ENCODE measurements around the gene PROC.
"Not testable (repeated sequence)": the region's sequence is repeated elsewhere in the genome, so short reads cannot be mapped to it uniquely, and the experiment has no call there.

PROC gene

DNA sequence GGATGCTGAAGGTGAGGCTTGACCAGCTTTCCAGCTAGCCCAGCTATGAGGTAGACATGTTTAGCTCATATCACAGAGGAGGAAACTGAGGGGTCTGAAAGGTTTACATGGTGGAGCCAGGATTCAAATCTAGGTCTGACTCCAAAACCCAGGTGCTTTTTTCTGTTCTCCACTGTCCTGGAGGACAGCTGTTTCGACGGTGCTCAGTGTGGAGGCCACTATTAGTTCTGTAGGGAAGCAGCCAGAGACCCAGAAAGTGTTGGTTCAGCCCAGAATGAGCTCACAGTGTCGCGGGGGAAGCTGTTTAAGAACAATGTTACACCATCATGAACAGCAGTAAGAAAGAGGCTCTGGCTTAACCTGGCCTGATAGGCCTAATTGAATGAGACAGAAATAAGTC, 11.1 kb downstream of the PROC start:
- no peak for DNase-seq

DNA sequence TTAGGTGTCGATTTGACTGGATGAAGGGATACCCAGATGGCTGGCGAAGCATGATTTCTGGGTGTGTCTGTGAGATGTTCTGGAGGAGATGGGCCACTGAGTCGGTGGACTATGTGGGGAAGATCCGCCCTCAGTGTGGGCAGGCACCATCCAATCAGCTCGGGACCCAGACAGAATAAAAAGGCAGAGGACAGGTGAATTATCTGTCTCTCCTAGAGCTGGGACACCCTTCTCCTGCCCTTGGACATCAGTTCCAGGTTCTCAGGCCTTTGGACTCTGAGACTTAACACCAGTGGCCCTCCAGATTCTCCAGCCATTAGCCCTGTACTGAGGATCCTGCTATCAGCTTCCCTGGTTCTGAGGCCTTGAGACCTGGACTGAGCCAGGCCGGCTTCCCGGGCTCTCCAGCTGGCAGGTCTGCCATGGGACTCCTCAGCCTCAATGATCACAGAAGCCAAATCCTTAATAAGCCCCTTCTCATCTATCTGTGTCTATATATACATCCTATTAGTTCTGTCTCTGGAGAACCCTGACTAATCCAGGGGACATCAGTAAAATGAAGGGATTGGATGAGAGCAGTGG, 11.7 kb downstream of the PROC start:
- no peak for DNase-seq

DNA sequence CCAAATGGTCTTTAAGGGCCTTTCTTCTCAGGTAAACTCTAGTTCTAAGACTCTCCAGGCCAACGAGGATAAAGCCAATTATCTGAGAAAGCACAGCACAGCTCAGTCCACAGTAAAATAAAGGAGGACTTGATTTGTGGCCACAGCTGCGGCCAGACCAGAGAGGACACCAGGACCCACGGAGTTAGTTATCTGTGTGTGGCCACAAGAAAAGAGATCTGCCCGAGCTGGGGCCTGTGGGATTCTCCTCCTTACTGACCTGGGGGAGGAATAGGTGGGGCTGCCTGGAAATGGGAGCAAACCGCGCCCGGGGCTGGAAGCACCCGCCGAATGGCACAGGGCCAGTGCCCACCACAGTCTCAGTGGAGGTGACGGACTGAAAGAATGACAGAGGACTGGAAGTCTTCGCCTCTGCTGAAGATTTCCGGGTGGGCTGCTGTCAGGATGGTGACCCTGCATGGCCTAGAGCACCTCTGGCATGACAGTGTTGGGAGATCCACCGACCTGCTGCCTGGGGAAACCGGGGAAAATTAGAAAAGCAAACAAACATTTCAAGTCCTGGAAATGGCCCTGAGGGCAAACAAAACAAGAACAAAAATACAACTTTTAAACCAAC, 13.3 kb downstream of the PROC start:
- no peak for DNase-seq

DNA sequence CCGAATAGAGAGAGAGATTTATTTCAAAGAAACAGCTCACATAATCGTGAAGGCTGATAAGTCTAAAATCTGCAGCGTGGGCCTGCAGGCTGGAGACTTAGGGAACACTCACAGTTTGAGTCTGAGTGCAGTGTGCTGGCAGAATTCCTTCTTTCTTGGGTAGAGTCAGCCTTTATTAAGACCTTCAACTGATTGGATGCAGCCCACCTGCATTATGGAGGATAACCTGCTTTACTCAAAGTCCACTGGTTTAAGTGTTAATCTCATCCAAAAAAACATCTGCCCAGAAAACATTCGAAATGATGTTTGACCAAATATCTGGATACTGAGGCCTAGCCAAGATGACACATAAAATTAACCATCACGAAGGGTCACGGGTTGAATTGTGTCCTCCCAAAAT, 16.3 kb downstream of the PROC start:
- DNase-seq: no peak

DNA sequence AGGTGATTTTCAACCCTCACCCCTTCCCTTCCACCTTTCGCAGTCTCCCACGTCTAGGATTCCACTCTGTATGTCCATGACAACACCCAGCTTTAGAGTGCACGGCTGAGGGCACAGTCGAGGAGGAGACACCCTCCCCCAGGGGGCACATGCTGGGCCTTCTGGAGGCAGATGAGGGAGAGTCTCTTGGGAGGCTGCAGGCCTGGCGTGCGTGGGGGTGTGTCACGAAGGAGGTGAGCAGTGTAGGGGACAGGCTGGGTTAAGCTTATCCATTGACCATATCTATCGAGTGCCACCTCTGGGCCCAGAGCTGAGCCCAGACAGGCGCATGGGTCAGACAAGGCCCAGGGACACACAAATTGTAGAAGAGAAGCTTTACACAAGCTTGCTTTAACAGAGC, 18.8 kb downstream of the PROC start:
- DNase-seq: no peak

DNA sequence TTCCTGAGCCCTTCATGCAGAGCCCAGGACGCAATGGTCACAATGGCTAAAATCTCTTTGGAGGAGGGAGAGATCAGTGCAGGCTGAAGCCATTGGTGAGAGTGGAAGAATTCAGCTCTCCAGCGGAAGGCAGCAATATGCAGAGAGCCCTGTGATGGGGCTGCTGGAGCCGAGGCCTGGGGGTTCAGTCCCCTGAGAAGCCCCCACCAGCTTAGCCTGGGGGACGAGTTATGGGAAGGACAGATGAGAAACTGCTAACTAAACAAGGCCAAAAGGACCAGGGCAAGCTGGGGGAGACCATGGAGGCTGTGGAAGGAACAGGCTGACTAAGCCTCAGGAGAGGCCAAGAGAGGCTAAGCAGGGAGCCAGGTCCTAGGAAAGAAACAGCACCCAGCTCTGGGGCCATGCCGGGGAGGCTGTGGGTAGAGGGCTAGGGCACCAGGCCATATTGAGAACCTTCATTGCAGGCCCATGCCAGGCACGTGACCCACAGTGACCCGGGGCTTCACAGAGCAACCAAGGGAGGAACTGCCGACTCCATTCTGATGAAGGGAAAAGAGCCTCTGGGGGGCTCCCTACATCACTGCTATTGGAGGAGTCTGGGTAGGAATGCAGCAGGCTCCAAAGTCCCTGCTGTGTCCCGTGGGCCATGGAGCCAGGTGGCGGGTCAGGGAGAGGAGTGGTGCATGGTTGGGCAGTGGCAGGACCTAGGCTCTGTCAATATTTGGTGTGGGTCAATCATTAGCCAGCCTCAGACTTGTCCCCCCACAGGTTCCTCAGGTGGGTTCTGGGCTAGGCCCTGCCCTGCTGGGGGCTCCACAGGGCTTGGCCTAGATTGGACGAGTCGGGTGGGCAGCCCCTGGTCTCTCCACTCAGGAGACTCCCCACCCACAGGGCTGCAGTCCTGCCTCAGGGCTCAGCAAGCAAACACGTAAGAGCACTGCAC, 19.8 kb downstream of the PROC start:
- DNase-seq: no peak

DNA sequence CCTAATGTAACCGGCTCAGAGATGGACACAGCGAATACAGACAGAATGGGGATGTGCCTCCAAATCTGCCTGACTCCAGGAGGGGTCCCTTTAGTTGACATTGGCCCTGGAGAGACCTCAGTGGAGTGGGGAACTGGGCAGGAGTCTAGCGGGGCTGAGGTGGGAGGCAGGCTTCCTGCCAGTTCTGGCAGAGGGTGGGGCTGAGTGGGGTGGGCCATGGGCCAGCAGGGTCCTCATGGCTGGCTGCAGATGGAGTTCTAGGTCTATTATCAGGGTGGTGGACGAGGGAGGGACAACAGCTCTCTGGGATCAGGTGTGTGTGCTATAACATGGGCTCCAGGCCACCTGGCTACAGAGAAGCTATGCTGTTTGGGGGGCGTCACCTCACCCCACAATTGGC, 21.1 kb downstream of the PROC start:
- DNase-seq: no peak

DNA sequence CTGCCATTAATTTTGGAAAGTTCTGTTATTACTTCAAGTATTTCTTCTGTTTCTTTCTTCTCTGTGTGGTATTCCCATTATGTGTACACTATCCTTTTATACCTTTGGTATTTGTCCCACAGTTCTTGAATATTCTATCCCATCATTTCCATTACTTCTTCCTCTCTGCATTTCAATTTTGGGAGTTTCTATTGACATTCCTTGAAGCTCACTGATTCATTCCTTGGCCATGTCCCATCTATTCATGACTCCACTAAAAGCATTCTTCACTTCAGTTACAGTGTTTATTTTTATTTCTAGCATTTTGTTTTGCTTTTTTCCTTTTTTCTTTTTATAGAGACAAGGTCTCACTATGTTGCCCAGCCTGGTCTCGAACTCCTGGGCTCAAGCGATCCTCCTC, 30.3 kb downstream of the PROC start:
- DNase-seq: no peak

DNA sequence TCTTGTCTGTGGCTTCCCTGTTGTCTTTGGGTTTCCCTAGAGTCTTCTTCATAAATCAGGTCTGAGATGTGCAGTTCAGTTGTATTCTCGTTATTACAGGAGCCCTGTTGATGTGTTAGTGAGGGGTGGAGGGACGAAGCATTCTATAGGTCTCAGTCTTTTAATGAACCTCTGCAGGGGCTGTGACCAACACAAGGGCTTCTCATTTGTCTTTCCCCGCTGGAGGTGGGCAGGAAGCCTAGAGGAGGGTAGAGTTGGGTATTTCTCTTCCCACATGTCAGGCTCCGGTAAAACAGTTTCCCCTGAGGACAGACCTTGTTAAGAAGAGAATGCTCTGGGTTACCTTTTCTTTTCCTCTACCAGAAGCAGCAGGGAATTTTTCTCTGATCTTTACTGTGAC, 31.2 kb downstream of the PROC start:
- DNase-seq: no peak

DNA sequence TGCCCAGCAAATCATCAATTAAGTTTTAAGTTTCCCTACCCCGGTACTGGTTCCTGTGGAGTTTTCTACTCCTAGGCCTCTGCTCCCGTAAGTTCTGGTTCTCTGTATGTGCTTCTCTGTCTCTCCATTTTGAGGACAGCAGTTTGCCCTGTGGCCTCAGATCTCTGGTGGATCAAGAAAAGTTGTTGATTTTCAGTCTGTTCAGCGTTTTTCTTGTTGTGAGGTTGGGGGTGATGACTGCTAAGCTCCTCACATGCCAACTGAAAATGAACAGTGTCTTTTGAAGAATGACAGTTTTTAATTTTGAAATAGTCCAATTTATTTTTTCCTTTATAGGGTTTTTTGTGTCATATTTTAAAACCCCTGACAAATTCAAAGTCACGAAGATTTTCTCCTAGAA, 31.7 kb downstream of the PROC start:
- DNase-seq: no peak

DNA sequence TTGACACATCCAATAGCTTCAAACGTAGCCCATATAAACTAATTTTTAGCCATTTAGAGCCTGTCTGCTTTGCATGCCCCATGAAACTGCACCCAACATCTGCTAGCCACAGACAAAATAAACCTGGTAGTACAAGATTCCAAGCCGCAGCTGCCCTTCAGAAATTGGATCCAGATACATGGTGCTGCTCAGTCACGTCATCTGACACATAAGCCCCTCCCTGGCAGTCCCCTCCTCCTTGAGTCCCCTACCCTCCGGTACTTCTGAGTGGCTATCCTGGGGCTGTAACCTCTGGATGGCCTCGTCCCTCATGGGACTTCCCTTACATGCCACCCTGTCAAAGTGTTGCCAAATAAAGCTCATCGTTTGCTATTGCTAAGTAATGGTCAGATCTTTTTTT, 33.8 kb downstream of the PROC start:
- no peak for DNase-seq

DNA sequence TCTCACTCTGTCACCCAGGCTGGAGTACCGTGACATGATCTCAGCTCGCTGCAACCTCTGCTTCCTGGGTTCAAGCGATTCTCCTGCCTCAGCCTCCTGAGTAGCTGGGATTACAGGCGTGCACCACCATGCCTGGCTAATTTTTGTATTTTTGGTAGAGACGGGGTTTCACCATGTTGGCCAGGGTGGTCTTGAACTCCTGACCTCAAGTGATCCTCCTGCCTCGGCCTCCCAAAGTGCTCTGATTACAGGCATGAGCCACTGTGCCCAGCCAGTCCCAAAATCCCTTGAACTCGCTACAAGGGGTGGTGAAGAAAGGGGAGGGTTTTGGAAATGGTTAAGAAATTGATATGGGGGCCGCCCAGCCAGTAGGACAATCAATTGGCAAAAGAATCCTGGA, 34.2 kb downstream of the PROC start:
- DNase-seq: not testable (repeated sequence)

DNA sequence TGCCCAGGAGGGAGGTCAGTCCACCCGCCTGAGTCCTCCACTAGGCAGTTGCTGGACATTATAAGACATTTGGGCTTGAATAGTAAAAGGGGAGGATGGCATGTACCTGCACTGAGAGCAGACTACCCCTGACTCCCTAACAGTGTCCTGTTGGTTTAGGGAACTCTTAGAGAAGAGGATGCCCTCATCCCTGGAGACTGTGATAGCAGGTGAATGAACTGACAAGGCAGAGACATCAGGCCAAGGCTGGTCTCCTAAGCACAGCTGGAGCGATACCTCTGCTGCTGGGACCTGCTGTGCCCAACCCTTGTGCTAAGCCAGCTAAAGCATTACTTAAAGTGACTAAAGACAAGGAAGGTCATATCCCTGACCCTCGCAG, 34.8 kb downstream of the PROC start:
- DNase-seq: no peak

DNA sequence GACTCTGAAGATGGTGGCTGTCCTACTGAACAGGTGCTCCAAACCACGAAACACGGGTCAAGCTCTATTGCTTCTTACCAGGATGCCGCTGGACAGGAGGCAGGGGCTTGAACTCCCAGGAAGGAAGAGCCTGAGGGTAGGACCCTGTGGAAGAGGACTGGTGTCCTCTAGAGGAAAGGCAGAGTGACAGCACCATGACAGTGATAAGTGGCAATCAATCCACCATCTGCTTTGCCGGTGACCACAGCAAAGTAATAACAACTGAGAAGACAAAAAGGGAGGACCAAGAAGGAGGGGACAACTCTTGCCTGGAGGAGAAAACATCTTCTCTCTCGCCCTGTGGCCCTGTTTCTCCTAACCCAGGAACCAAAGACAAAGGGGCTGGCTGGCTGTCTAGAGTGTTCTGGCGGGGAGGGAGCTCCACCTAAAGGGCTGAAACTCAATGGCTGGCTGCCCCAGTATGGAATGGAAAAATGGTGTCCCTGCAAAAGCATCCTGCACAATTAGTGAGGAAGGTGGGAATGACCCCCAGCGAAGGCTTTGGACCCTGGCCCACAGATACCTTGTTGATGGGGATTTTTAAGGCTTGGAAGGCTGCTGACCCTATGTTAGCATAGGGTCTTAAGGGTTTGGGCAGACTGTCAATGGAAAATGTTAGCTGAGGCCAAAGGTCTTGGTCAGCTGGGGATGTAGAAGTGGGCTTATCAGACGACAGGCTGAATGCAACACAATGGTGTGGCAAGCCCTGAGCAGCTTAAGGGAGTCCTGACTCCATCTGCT, 35.4 kb downstream of the PROC start:
- no peak for DNase-seq

DNA sequence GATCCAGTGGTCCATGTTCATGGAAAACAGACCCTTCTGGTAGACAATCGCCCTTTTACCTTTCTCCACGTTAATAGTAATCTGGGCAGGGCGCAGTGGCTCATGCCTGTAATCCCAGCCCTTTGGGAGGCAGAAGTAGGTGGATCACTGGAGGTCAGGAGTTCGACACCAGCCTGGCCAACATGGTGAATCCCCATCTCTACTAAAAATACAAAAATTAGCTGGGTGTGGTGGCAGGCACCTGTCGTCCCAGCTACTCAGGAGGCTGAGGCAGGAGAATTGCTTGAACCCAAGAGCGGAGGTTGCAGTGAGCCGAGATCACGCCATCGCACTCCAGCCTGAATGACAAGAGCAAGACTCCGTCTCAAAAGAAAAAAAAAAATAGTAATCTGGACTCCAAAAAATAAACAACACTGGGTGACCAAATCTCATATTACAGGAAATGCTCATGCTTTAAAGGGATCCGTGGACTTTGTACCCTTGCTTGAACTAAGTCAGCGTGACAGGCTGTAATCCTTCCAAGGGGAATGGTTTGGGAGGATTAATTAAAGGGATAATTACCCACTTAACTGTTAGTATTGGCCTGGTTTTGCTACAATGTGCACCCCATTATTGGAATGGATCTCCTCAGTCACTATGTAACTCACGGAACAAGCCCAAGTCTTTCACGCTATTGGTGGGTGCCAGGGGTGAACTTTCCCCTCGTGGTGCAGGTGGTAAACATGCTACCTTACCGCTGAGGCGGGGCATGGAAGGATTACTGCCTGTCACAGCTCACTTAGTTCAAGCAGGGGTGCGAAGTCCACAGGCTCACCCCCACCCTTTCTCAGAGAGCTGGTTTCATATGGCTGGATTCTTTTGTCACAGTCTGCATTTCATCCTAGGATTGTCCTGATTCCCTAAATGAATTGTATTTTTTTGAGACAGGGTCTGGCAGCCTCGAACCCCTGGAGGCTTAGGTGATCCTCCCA, 36.7 kb downstream of the PROC start:
- DNase-seq: no peak

DNA sequence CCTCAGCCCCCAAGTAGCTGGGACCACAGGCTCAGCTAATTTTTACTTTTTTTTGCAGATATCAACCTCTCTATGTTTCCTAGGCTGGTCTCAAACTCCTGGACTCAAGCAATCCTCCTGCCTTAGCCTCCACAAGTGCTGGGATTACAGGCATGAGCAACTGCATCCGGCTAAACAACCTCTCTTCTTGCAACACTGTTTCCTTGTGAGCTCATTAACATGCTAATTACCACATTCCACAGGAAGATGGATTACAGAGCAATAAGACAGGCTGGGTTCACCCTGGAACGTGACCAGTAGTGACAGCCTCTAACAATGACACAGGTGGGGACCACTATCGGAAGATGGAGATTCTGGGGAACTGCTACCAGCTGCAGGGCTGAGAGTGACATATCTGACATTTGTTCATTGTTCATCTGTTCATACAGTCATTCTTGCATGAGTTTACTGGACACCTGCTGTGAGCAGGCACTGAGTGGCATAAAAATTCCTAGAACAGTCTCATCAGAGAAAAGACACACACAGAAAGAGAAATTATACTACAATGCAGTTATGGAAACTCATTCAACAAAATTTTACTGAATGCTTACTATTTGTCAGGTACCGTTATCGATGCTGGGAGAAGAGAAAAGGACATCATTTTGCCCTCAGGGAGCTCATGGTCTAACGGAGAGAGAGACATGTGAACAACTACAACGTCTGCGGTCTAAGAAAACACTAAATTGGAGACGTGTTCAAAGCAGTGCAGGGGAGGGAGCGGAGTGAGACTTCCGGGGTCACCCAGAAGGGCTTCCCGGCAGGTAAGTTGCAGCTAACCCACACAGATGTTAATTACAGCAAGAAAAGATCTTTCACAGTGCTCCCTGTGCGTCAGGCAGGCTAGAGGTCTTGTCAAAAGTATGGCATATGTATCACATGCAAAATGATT, 37.6 kb downstream of the PROC start:
- DNase-seq: no peak

DNA sequence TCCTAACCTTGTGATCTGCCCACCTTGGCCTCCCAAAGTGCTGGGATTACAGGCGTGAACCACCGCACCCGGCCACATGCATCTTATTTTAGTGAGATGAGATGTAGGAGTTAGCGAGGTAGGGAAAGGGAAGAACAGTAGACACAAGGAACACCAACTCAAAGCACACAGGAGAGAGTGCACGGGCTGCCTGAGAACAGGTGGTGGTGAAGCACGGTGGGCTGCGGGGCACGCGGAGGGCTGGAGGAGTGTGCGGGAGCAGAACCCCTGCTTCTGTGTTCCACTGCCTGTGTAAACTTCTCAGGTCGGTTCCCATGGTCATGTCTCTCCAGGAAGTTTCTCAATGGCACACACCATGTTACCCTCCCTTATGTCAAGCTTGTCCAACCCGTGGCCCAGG, 38.7 kb downstream of the PROC start:
- no peak for DNase-seq

DNA sequence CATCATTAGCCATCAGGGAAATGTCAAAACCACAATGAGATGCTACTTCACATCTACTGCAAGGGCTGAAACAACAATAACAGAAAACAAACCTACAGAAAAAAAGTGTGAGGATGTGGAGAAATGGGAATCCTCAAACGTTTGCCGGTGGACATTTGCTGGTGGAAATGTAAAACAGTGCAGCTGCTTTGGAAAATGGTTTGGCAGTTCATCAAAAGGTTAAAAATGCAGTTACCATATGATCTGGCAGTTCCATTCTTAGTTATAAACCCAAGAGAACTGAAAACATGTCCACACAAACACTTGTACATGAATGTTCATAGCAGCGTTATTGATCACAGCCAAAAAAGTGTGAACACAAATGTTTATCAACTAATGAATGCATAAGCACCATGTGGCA, 44.2 kb downstream of the PROC start:
- DNase-seq: no peak

DNA sequence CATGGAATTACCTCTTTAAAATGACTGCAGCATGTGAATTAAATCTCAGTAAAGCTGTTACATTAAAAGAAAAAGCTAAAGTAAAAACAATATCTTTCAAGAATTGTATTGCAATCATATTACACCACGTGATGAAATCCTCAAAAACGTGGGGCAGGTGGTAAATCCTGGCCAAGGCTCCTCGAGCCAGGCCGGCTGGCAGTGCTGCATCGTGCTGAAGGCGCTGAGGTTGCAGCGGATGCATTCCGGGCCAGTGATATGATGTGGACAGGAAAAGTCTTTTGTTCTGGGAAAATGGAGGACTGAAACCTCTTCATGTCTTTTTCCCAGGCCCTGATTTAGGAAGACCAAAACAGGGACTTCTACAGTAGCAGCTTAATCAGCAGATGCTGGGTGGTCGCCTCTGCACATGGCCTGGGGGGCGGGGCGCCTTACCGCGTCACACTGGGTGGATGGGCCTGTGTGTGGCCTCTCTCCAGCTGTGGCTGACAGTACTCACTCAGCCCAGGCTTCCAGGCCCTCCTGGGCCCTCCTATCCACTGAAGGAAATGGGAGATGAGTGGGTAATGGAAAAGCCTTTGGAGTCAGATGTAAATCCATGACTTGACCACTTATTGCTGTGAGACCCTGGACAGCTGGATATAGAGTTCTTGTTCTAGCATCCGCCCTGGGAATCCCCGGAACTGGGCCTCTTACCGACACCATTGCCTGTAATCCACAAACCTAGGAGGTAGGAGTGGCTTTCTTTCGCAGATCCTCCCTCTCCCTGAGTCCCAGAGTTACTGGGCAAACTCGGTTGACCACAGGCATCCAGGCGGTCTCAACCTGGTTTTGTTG, 45.1 kb downstream of the PROC start:
- DNase-seq: no peak
